PC-3 (cell line): Measurements from ENCODE around the gene YY1. TPM values are rescaled to one million over a fixed set of nuclear protein-coding genes. Genes with fewer than 3 reads are reported as not detected.

ENCODE experiments used
- ATAC-seq: fragments of 200-7000 bp; cut with Tn5 transposase; 2 replicates; pipeline ENCODE4 v1.9.1; 2020; ENCODE audit warnings: mild to moderate bottlenecking, moderate library complexity
- BruUV-seq: library from RNA; stranded (reverse); fragments of 400-500 nt; replicated peaks from 2 replicates; lab custom pipeline; 2021; lab: Mats Ljungman, UMichigan
- CTCF ChIA-PET: fragments of 300-600 bp; sonication (Branson Sonifier 250); formaldehyde crosslinking; loops from one replicate; lab custom pipeline; 2022; ENCODE audit warnings: antibody characterized with exemption; lab: Charles Lee
- POLR2A ChIA-PET: fragments of 300-600 bp; sonication (Branson Sonifier 250); formaldehyde crosslinking; loops from one replicate; lab custom pipeline; 2022; ENCODE audit warnings: antibody characterized with exemption; ENCODE audit not compliant: unreplicated experiment; lab: Charles Lee
- DNase-seq: peaks from one replicate; pipeline ENCODE4 v3.0.0-alpha.2; 2015
- H2AFZ ChIP-seq: fragments of 300-600 bp; sonication (generic); 2 replicates; pipeline ENCODE4 v1.6.0; 2016; ENCODE audit warnings: antibody characterized with exemption, low read length
- H3F3A ChIP-seq: fragments of 300-600 bp; sonication (generic); one replicate; pipeline ENCODE4 v1.6.0; 2017; ENCODE audit warnings: antibody characterized with exemption, low read length, control low read depth, mild to moderate bottlenecking; ENCODE audit not compliant: unreplicated experiment
- H3K27ac ChIP-seq: fragments of 300-600 bp; sonication (generic); 2 replicates; pipeline ENCODE4 v1.5.1; 2016; ENCODE audit warnings: mild to moderate bottlenecking, low read length
- H3K27me3 ChIP-seq: fragments of 300-600 bp; sonication (generic); 2 replicates; pipeline ENCODE4 v1.6.1; 2016; ENCODE audit warnings: low read length, mixed read lengths
- H3K36me3 ChIP-seq: fragments of 300-600 bp; sonication (generic); 2 replicates; pipeline ENCODE4 v1.6.1; 2016; ENCODE audit warnings: low read depth, mixed run types, low read length, mixed read lengths
- H3K4me1 ChIP-seq: fragments of 300-600 bp; sonication (generic); 2 replicates; pipeline ENCODE4 v1.5.1; 2016; ENCODE audit warnings: low read length; ENCODE audit not compliant: insufficient read depth
- H3K4me2 ChIP-seq: fragments of 300-600 bp; sonication (generic); 2 replicates; pipeline ENCODE4 v1.6.0; 2016; ENCODE audit warnings: low read length
- H3K4me3 ChIP-seq: fragments of 300-600 bp; sonication (generic); 2 replicates; pipeline ENCODE4 v1.5.1; 2016; ENCODE audit warnings: mild to moderate bottlenecking, low read length, mixed read lengths
- H3K79me2 ChIP-seq: fragments of 300-600 bp; sonication (generic); 2 replicates; pipeline ENCODE4 v1.6.1; 2017; ENCODE audit warnings: low read length, mixed read lengths
- H3K9ac ChIP-seq: fragments of 300-600 bp; sonication (generic); 2 replicates; pipeline ENCODE4 v1.6.0; 2016; ENCODE audit warnings: mild to moderate bottlenecking, low read length
- H3K9me2 ChIP-seq: fragments of 300-600 bp; sonication (generic); replicated peaks from 2 replicates; pipeline ENCODE4 v1.6.1; 2016; ENCODE audit warnings: mixed run types, low read length, mixed read lengths
- H3K9me3 ChIP-seq: fragments of 300-600 bp; sonication (generic); 2 replicates; pipeline ENCODE4 v1.6.1; 2016; ENCODE audit warnings: low read length, mixed read lengths
- H4K20me1 ChIP-seq: fragments of 300-600 bp; sonication (generic); 2 replicates; pipeline ENCODE4 v1.6.1; 2016; ENCODE audit warnings: low read length, mixed read lengths
- EZH2 ChIP-seq: fragments of 300-600 bp; sonication (generic); IDR thresholded peaks from one replicate; pipeline ENCODE4 v1.6.1; 2017; ENCODE audit warnings: antibody characterized with exemption, mild to moderate bottlenecking, low read length; ENCODE audit not compliant: unreplicated experiment
- EZH2phosphoT487 ChIP-seq: fragments of 300-600 bp; sonication (generic); IDR thresholded peaks from 2 replicates; pipeline ENCODE4 v1.6.1; 2018; ENCODE audit warnings: mild to moderate bottlenecking, antibody characterized with exemption, low read length, borderline replicate concordance
- intact Hi-C: fragments of 100-400 bp; cut with micrococcal nuclease; formaldehyde crosslinking; loops from 2 replicates; pipeline ENCODE4 v1.9.0; 2023
- total RNA-seq: library from RNA; depleted of rRNA; stranded (reverse); fragments of >200 nt; gene quantifications from 2 replicates; pipeline ENCODE4 v1.2.3, GENCODE V29; 2014
- TF ChIP-seq, protein P1 (sequence below): fragments of 300-600 bp; sonication (generic); conservative IDR thresholded peaks from 2 replicates; pipeline ENCODE4 v1.5.1; 2017; ENCODE audit warnings: antibody characterized with exemption, low read depth, mild to moderate bottlenecking, low read length

YY1 gene
- total RNA-seq, 1 experiment from 2014 or later: 64.1 TPM

DNA sequence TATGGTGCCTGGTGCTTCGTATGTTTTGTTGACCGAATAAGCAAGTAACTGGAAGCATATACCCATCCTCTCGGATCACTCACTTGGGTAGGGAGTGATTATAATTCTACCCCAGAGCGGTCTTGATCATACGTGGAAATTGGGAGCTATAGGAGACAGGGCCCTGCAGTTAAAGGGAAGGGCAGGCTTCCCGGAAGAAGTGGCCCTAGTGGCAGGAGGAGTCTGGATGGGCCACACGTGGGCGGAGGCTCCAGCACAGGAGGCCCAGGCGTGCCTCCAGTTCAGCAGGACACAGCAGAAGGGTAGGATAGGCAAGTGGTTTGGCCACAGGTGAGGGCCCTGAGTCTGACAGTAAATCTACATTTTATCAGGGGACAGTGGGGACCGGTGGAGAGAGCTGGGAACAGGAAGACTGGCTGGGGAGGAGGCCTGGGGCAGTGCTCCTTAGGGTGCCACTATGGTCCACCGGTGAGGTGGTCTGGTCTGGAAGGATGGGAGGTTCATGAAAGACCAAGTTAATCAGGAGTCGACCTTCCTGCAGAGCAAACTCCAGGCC is 23.5 kb upstream of the YY1 start:
- TF ChIP-seq EZH2phosphoT487: no peak
- TF ChIP-seq, protein P1, sequence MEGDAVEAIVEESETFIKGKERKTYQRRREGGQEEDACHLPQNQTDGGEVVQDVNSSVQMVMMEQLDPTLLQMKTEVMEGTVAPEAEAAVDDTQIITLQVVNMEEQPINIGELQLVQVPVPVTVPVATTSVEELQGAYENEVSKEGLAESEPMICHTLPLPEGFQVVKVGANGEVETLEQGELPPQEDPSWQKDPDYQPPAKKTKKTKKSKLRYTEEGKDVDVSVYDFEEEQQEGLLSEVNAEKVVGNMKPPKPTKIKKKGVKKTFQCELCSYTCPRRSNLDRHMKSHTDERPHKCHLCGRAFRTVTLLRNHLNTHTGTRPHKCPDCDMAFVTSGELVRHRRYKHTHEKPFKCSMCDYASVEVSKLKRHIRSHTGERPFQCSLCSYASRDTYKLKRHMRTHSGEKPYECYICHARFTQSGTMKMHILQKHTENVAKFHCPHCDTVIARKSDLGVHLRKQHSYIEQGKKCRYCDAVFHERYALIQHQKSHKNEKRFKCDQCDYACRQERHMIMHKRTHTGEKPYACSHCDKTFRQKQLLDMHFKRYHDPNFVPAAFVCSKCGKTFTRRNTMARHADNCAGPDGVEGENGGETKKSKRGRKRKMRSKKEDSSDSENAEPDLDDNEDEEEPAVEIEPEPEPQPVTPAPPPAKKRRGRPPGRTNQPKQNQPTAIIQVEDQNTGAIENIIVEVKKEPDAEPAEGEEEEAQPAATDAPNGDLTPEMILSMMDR: no peak
- TF ChIP-seq EZH2: no peak
- POLR2A ChIA-PET: no interaction called here
- no peaks in the 10 kb centered on the region for H3K36me3 ChIP-seq
- H3K27me3 ChIP-seq: no peaks in the 10 kb centered on the region
- H4K20me1 ChIP-seq: no peaks in the 10 kb centered on the region
- CTCF ChIA-PET: no interaction called here
- DNase-seq (no peak), ATAC-seq (no peak)
- no peak overlapping the region for H3K4me3 ChIP-seq
- no TSS peak for BruUV-seq
- H3K9me2 ChIP-seq: no peaks in the 10 kb centered on the region
- intact Hi-C loops: no loop called here
- peaks cover 10% of the 10 kb centered on the region for H3K4me1 ChIP-seq
- no peaks in the 10 kb centered on the region for H3F3A ChIP-seq
- H3K27ac ChIP-seq: no peak overlapping the region
- no peak overlapping the region for H2AFZ ChIP-seq
- no peaks in the 10 kb centered on the region for H3K9me3 ChIP-seq
- no peak overlapping the region for H3K9ac ChIP-seq
- H3K79me2 ChIP-seq: peaks cover 6% of the 10 kb centered on the region; the same call in 1 of the 2 replicates
- H3K4me2 ChIP-seq: no peak overlapping the region

DNA sequence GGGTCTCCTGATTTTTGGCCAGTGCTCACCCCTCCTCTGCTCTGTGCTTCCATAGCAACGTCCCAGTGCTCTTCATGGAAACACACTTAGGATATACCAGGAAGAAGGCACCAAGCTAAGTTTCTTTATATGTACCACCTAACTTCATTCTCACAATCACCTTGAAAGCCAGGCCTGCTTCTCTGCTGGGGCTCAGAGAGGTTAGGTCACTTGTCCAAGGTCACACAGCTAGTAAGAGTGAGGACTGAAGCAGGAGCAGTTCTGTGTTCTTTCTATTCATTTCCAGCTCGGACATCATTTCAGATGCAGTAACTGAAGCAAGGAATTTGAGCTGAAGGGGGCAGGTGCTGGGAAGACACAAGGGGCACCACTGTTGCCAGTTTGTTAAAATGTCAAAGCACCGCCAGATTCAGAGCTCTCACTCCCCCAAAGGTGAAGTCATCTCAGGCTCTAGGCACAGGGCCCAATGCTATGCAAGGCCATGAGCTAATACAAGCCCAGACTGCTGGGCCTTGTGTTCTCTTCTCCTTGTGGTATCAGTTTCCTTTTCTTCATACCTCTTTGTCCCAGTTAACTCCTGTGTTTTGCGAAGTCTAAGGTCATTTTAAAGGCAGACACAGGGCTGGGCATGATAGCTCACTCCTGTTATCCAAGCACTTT is 19.7 kb upstream of the YY1 start:
- Histone ChIP-seq H3K9ac (no peak overlapping the region), H2AFZ (no peak overlapping the region), H3K4me2 (no peak overlapping the region), H3K9me3 (no peaks in the 10 kb centered on the region), H4K20me1 (no peaks in the 10 kb centered on the region), H3K27me3 (no peaks in the 10 kb centered on the region), H3K79me2 (no peaks in the 10 kb centered on the region), H3K9me2 (no peaks in the 10 kb centered on the region), H3K4me3 (no peak overlapping the region), H3F3A (no peaks in the 10 kb centered on the region), H3K27ac (no peak overlapping the region), H3K36me3 (no peaks in the 10 kb centered on the region), H3K4me1 (peaks cover 13% of the 10 kb centered on the region; the same call in 1 of the 2 replicates)
- intact Hi-C loops: no loop called here
- DNase-seq (no peak), ATAC-seq (no peak)
- ChIA-PET CTCF (no interaction called here), POLR2A (no interaction called here)
- TF ChIP-seq, protein P1: no peak
- TF ChIP-seq EZH2: no peak
- no TSS peak for BruUV-seq

DNA sequence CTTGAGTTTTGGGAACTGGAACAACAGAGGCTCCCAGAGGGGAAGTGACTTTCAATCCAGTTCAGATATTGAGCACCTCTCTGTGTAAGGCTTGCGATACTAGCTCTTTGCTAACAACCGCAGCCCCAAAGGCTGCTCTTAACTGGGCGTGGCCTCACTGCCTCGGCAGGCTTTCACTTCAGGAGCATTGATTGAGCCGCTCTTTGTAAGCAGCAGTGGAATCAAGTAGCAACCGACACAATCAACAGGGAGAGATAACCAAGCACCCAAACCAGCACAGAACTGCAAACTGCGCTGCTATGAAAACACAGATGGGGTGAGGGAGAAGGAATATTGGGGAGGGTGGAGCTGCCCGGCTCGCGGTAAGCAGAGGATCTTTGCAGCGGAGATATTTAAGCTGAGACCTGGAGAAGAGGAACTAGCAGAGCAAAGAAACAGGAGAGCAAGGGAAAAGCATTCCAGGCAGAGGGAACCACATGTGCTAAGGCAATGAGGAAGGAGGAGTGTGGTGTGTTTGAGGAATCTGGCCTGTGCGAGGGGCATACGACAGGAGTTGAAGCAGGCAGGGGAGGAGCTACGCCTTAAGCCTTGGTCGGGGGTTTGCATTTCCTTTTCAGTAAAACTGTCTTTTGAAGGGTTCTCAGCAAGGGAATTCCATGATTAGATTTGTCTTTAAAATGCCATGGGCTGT is 17.3 kb upstream of the YY1 start:
- TF ChIP-seq EZH2phosphoT487 (no peak), EZH2 (no peak)
- TF ChIP-seq, protein P1: no peak
- Histone ChIP-seq H3K9ac (peak overlapping the region; percentile 17; the same call in 1 of the 2 replicates), H3K27ac (no peak overlapping the region), H3K36me3 (no peaks in the 10 kb centered on the region), H4K20me1 (no peaks in the 10 kb centered on the region), H3K4me1 (peaks cover 9% of the 10 kb centered on the region; the same call in 1 of the 2 replicates), H3K4me3 (peak overlapping the region; percentile 58), H3K9me3 (no peaks in the 10 kb centered on the region), H3K4me2 (peak overlapping the region; percentile 78), H2AFZ (peak overlapping the region; percentile 58), H3K79me2 (no peaks in the 10 kb centered on the region), H3K27me3 (no peaks in the 10 kb centered on the region), H3K9me2 (no peaks in the 10 kb centered on the region), H3F3A (no peaks in the 10 kb centered on the region)
- BruUV-seq: no TSS peak
- ChIA-PET CTCF (interaction anchor here (0.5 to 0.6 kb wide), 2 partner anchors 114 to 276 kb away, joined by 3 to 4 read pairs; no protein-coding TSS in a partner anchor), POLR2A (no interaction called here)
- peak; percentile 55 for DNase-seq
- intact Hi-C loops: no loop called here
- ATAC-seq: peak; percentile 92
